H9 (cell line): ENCODE data around the gene CCDC86. TPM values are rescaled to one million over a fixed set of nuclear protein-coding genes. Genes with fewer than 3 reads are reported as not detected.

Experiments used
- DNase-seq: peaks from one replicate; pipeline ENCODE4 v3.0.0-alpha.2; 2017
- H2AFZ ChIP-seq: one replicate; pipeline ENCODE4 v1.6.1; 2013; ENCODE audit warnings: mild to moderate bottlenecking, low read length, control low read depth, moderate library complexity
- H2AK5ac ChIP-seq: 2 replicates; pipeline ENCODE4 v1.6.1; 2013; ENCODE audit warnings: low read length, control low read depth, mixed read lengths; ENCODE audit not compliant: insufficient read length
- H2BK120ac ChIP-seq: one replicate; pipeline ENCODE4 v1.6.1; 2013; ENCODE audit warnings: low read depth, mild to moderate bottlenecking, low read length, control low read depth, inconsistent platforms; ENCODE audit not compliant: poor library complexity, severe bottlenecking
- H2BK12ac ChIP-seq: 2 replicates; pipeline ENCODE4 v1.6.1; 2013; ENCODE audit warnings: low read length, control low read depth, mixed read lengths, low read depth; ENCODE audit not compliant: insufficient read length
- H2BK15ac ChIP-seq: 2 replicates; pipeline ENCODE4 v1.6.1; 2013; ENCODE audit warnings: low read depth, low read length, control low read depth
- H2BK20ac ChIP-seq: one replicate; pipeline ENCODE4 v1.6.1; 2013; ENCODE audit warnings: low read depth, mild to moderate bottlenecking, low read length, control low read depth, inconsistent platforms; ENCODE audit not compliant: poor library complexity, severe bottlenecking
- H2BK5ac ChIP-seq: 2 replicates; pipeline ENCODE4 v1.6.1; 2013; ENCODE audit warnings: low read length, control low read depth, mixed read lengths; ENCODE audit not compliant: insufficient read length
- H3K14ac ChIP-seq: 2 replicates; pipeline ENCODE4 v1.6.1; 2013; ENCODE audit warnings: low read length, control low read depth; ENCODE audit not compliant: insufficient read depth
- H3K18ac ChIP-seq: 2 replicates; pipeline ENCODE4 v1.6.1; 2013; ENCODE audit warnings: low read depth, mild to moderate bottlenecking, mixed read lengths, low read length, control low read depth; ENCODE audit not compliant: insufficient read length
- H3K23ac ChIP-seq: 2 replicates; pipeline ENCODE4 v1.6.1; 2013; ENCODE audit warnings: low read length, control low read depth, mixed read lengths, low read depth; ENCODE audit not compliant: insufficient read length
- H3K23me2 ChIP-seq: 2 replicates; pipeline ENCODE4 v1.6.1; 2013; ENCODE audit warnings: low read depth, mild to moderate bottlenecking, mixed read lengths, low read length, control low read depth; ENCODE audit not compliant: insufficient read length, poor library complexity, severe bottlenecking
- H3K27ac ChIP-seq: 2 replicates; pipeline ENCODE4 v1.5.1; 2013; ENCODE audit warnings: low read length, control low read depth, mixed read lengths, low read depth; ENCODE audit not compliant: insufficient read length
- H3K27me3 ChIP-seq: 2 replicates; pipeline ENCODE4 v1.6.1; 2013; ENCODE audit warnings: low read length, control low read depth, inconsistent platforms; ENCODE audit not compliant: insufficient read depth
- H3K4ac ChIP-seq: 2 replicates; pipeline ENCODE4 v1.6.1; 2013; ENCODE audit warnings: low read depth, mild to moderate bottlenecking, control low read depth, inconsistent platforms, low read length, moderate library complexity
- H3K4me1 ChIP-seq: 2 replicates; pipeline ENCODE4 v1.6.1; 2013; ENCODE audit warnings: low read length, control low read depth, inconsistent platforms; ENCODE audit not compliant: insufficient read depth
- H3K4me2 ChIP-seq: 2 replicates; pipeline ENCODE4 v1.6.1; 2013; ENCODE audit warnings: low read length, control low read depth, mixed read lengths; ENCODE audit not compliant: insufficient read length, insufficient read depth
- H3K56ac ChIP-seq: 2 replicates; pipeline ENCODE4 v1.6.1; 2013; ENCODE audit warnings: low read depth, mild to moderate bottlenecking, mixed read lengths, low read length, control low read depth; ENCODE audit not compliant: insufficient read length
- H3K79me1 ChIP-seq: 2 replicates; pipeline ENCODE4 v1.6.1; 2013; ENCODE audit warnings: low read depth, mild to moderate bottlenecking, moderate library complexity, low read length, control low read depth, inconsistent platforms; ENCODE audit not compliant: insufficient read depth, poor library complexity, severe bottlenecking
- H3K79me2 ChIP-seq: 2 replicates; pipeline ENCODE4 v1.6.1; 2013; ENCODE audit warnings: low read length, control low read depth, inconsistent platforms; ENCODE audit not compliant: insufficient read depth
- H3K9ac ChIP-seq: 2 replicates; pipeline ENCODE4 v1.6.1; 2013; ENCODE audit warnings: low read length, control low read depth, mixed read lengths; ENCODE audit not compliant: insufficient read length; ENCODE audit errors: extremely low read depth
- H3K9me3 ChIP-seq: one replicate; pipeline ENCODE4 v1.6.1; 2013; ENCODE audit warnings: low read depth, low read length, inconsistent platforms; ENCODE audit not compliant: control insufficient read depth
- H3T11ph ChIP-seq: one replicate; pipeline ENCODE4 v1.6.1; 2013; ENCODE audit warnings: mild to moderate bottlenecking, low read length, control low read depth, inconsistent platforms
- H4K20me1 ChIP-seq: one replicate; pipeline ENCODE4 v1.6.1; 2013; ENCODE audit not compliant: control insufficient read depth, insufficient read length, insufficient read depth
- H4K5ac ChIP-seq: 2 replicates; pipeline ENCODE4 v1.6.1; 2013; ENCODE audit warnings: low read depth, mild to moderate bottlenecking, mixed read lengths, low read length, control low read depth; ENCODE audit not compliant: insufficient read length
- H4K8ac ChIP-seq: replicated peaks from 2 replicates; pipeline ENCODE4 v1.6.1; 2013; ENCODE audit warnings: low read length, control low read depth, mixed read lengths, low read depth; ENCODE audit not compliant: insufficient read length
- H4K91ac ChIP-seq: 2 replicates; pipeline ENCODE4 v1.6.1; 2013; ENCODE audit warnings: low read depth, mild to moderate bottlenecking, moderate library complexity, mixed read lengths, low read length, control low read depth; ENCODE audit not compliant: insufficient read length
- H3K27ac Mint-ChIP-seq, 3 experiments: 2 replicates in 2 of 3; 3 replicates in 1 of 3; pipeline ENCODE4 v1.8.0; 2020 to 2021; ENCODE audit warnings: mixed read lengths in 3 of 3, mild to moderate bottlenecking in 1 of 3, moderate library complexity in 1 of 3
- H3K27me3 Mint-ChIP-seq: 2 replicates; pipeline ENCODE4 v1.8.0; 2021; ENCODE audit warnings: low read depth, mild to moderate bottlenecking, moderate library complexity, mixed read lengths
- H3K36me3 Mint-ChIP-seq, 3 experiments: 2 replicates in 2 of 3; 3 replicates in 1 of 3; pipeline ENCODE4 v1.8.0; 2020 to 2021; ENCODE audit warnings: low read depth in 3 of 3, mixed read lengths in 3 of 3; ENCODE audit not compliant: insufficient read depth in 1 of 3
- H3K4me1 Mint-ChIP-seq, 2 experiments: 2 replicates each; pipeline ENCODE4 v1.8.0; 2020; ENCODE audit warnings: mixed read lengths in 2 of 2
- H3K4me3 Mint-ChIP-seq, 2 experiments: 2 replicates in 1 of 2; 3 replicates in 1 of 2; pipeline ENCODE4 v1.8.0; 2020 to 2021; ENCODE audit warnings: mild to moderate bottlenecking in 2 of 2, mixed read lengths in 2 of 2, moderate library complexity in 1 of 2
- H3K9me3 Mint-ChIP-seq, 2 experiments: 2 replicates in 1 of 2; 3 replicates in 1 of 2; pipeline ENCODE4 v1.8.0; 2020; ENCODE audit warnings: mild to moderate bottlenecking in 2 of 2, mixed read lengths in 2 of 2, moderate library complexity in 1 of 2
- CTCF ChIP-seq: fragments of 200-600 bp; sonication (generic); conservative IDR thresholded peaks from 3 replicates; pipeline ENCODE4 v1.8.0; 2021; ENCODE audit warnings: antibody characterized with exemption, mild to moderate bottlenecking
- WGBS: extraction: QIAGEN DNeasy Blood & Tissue Kit; methylation state at CpG from one replicate; pipeline ENCODE4 v1.1.7; 2013; ENCODE audit warnings: missing lambda C conversion rate, low lambda C conversion rate, mixed read lengths; ENCODE audit not compliant: insufficient read length; ENCODE audit errors: extremely low coverage; 5-methylcytosine and 5-hydroxymethylcytosine counted together
- total RNA-seq: library from RNA; stranded (reverse); gene quantifications from 2 replicates; pipeline ENCODE4 v1.2.1, GENCODE V29; 2021

CCDC86 gene
- total RNA-seq, 1 experiment from 2014 or later = 82.3 TPM

- TF ChIP-seq CTCF = no peak
- Histone ChIP-seq H3K4ac (no peak overlapping the region), H3K23ac (no peak overlapping the region), H2AK5ac (no peak overlapping the region), H3K27ac (no peak overlapping the region), H3K4me1 (peaks cover 4% of the 10 kb centered on the region; the same call in 1 of the 2 replicates), H2AFZ (no peak overlapping the region), H2BK15ac (no peak overlapping the region), H3K27me3 (no peaks in the 10 kb centered on the region), H4K91ac (no peak overlapping the region), H3K9me3 (no peaks in the 10 kb centered on the region), H3K9ac (no peak overlapping the region), H2BK20ac (no peak overlapping the region), H4K20me1 (no peaks in the 10 kb centered on the region), H3K18ac (no peak overlapping the region), H2BK12ac (no peak overlapping the region), H3K23me2 (peaks cover 9% of the 10 kb centered on the region), H3K79me2 (peaks cover 24% of the 10 kb centered on the region; the same call in 1 of the 2 replicates), H3K14ac (no peak overlapping the region), H2BK120ac (no peak overlapping the region), H3T11ph (no peak overlapping the region), H3K56ac (no peak overlapping the region), H3K4me2 (no peak overlapping the region), H4K5ac (no peak overlapping the region), H3K79me1 (no peaks in the 10 kb centered on the region), H4K8ac (no peak overlapping the region), H2BK5ac (no peak overlapping the region)
- H3K9me3 Mint-ChIP-seq = no peaks in the 10 kb centered on the region
- DNase-seq = no peak
- H3K4me3 Mint-ChIP-seq = no peak overlapping the region
- no CpG with 5 or more reads among the region's 13 CpGs for WGBS
- H3K36me3 Mint-ChIP-seq = peaks cover 43 to 76% (median 54%) of the 10 kb centered on the region in 3 experiments
- H3K4me1 Mint-ChIP-seq = peaks cover 25 to 28% of the 10 kb centered on the region in 2 experiments
- no peaks in the 10 kb centered on the region; the same call in 1 of the 2 replicates for H3K27me3 Mint-ChIP-seq
- peak overlapping the region in 1 of 3 experiments; percentile 48; a peak in 1 of 7 replicates for H3K27ac Mint-ChIP-seq
Measured at GRCh38 chr11:60847281-60847680, 5.4 kb downstream of the CCDC86 start.
